Measurements from ENCODE around the gene USP25.
"Not testable (repeated sequence)": the region's sequence is repeated elsewhere in the genome, so short reads cannot be mapped to it uniquely, and the experiment has no call there.

Gene USP25

DNA sequence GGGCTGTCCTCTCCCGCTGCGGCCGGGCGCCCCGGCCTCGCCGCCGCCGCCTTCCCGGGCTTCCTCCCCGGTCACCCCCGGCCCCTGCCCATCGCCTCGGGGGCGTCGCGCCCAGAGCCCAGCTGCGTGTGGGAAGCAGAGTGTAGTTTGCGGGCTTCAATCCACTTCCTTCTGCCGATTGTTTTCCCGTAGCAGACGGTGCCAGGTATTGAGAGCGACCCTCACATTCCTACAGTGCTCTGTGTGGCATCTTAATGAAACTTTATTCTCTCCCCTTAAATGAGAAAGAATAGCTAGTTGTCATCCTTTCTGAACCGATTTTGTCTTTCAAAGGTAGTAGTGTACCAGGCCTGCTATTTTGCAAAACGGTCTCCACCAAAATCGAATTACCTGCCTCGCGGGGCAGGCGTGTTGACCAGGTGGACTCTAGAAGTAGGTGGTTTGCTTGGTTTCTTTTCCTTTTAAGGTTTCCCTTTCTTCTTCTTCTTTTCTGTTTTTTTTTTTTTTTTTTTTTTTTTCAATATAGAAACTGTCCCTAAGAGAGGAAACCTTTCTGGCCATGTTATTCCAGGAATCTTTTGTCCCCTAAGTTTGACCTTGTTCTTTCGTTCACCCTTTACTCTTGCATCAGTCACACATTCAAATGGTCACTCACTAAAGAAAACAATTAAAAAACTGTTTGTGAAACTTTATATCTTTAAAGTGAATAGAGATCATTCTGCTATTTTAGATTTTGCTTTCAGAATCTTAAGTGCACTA lies 881 bp downstream of the USP25 start:
- TF ChIP-seq, protein P1, sequence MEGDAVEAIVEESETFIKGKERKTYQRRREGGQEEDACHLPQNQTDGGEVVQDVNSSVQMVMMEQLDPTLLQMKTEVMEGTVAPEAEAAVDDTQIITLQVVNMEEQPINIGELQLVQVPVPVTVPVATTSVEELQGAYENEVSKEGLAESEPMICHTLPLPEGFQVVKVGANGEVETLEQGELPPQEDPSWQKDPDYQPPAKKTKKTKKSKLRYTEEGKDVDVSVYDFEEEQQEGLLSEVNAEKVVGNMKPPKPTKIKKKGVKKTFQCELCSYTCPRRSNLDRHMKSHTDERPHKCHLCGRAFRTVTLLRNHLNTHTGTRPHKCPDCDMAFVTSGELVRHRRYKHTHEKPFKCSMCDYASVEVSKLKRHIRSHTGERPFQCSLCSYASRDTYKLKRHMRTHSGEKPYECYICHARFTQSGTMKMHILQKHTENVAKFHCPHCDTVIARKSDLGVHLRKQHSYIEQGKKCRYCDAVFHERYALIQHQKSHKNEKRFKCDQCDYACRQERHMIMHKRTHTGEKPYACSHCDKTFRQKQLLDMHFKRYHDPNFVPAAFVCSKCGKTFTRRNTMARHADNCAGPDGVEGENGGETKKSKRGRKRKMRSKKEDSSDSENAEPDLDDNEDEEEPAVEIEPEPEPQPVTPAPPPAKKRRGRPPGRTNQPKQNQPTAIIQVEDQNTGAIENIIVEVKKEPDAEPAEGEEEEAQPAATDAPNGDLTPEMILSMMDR (IDR thresholded peaks at IDR 0.05; ENCODE audit: control insufficient read depth, insufficient read depth, low read depth, low read length, missing control alignments), result no peak
- no peak for DNase-seq (ENCODE audit: low read depth)
- peak overlapping the region; percentile 74 for H3K4me3 ChIP-seq (ENCODE audit: control insufficient read depth, low read depth, low read length)

DNA sequence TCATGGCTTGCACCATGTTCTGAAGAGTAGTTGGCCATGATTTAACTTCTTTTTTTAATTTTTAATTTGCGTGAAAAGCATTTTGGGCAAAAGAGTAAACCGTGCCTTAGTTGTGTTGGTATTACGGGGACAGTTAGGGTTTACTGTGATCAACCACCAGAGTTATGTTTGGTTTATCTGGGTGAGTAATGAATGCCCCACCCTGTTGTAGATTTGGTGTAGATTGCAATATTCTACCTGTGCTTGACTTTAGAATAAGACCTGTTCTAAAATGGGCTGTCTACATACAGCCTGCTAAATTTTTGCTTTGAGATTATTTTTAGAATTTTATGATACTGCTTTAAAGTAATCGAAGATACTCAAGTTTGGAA lies 1.4 kb downstream of the USP25 start:
- H3K4me3 ChIP-seq (ENCODE audit: control insufficient read depth, low read depth, low read length), result peak overlapping the region; percentile 74; the same call in 1 of the 2 replicates
- no peak for DNase-seq (ENCODE audit: low read depth)
- TF ChIP-seq, protein P1 (IDR thresholded peaks at IDR 0.05; ENCODE audit: control insufficient read depth, insufficient read depth, low read depth, low read length, missing control alignments), result no peak

DNA sequence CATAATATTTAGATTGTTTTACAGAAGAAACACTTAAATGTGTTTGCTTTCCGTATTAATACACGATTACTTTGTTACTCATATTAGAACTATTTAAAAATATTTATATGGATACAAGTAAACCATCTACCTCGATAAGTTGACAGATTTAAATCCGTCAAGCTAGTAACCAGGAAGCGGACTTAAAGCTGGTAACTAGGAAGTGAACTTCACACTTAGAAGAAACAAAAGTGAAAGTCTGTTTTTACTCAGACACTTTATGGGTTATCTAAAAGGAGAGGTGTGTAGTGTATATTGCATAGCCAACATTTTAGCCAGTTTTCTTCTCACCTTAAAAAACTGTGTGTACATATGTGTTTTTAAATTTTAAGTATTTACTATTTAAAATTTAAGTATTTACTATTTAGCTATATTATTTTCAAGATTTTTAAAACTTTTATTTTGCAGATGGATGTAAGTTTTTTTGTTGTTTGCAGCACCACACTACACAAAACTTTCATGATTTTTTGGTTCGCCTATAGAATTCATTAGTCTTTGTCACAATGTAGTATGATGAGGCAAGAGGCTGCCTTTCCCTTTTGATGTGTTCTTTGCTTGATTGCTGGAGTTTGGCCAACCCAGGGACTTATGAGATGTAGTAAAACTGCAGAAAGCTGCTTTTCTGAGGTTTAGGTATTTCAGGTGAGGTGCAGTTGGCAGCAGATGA lies 2.7 kb downstream of the USP25 start:
- no peak overlapping the region for H3K4me3 ChIP-seq (ENCODE audit: control insufficient read depth, low read depth, low read length)
- no peak for DNase-seq (ENCODE audit: low read depth)
- TF ChIP-seq, protein P1 (IDR thresholded peaks at IDR 0.05; ENCODE audit: control insufficient read depth, insufficient read depth, low read depth, low read length, missing control alignments), result no peak

DNA sequence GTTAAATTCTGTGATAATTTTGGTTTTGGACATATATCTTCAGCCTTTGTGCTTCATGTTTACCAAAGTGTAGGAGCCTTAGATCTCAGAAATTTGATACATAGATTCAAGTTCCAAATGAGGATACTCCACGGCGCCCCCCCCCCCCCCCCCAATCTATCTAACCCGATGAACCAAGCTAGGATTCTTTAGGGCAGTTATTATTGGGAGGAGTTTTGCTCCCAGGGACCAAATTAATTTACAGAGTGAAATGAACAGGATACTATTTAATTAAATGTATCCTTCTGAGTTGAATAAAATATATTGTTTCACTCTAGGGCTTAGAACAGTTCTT lies 3.2 kb downstream of the USP25 start:
- TF ChIP-seq, protein P1 (IDR thresholded peaks at IDR 0.05; ENCODE audit: control insufficient read depth, insufficient read depth, low read depth, low read length, missing control alignments), result no peak
- no peak for DNase-seq (ENCODE audit: low read depth)
- H3K4me3 ChIP-seq (ENCODE audit: control insufficient read depth, low read depth, low read length), result no peak overlapping the region

DNA sequence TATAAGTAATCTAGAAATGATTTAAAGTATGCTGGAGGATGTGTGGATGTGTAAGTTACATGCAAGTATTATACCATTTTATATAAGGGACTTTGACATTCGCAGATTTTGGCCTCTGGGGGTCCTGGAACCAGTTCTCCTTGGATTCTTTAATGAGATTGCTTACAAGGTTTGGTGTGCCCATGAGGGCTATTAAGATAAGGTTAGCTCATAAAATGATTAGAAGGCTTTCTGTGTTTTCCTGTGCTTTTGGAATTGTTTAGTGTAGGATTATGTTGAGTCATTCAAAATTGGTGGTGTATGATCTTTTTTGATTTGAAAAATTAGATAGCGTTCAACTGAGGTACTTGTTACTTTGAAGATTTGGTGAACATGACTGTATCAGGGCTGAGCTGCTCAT lies 5.6 kb downstream of the USP25 start:
- TF ChIP-seq, protein P1 (IDR thresholded peaks at IDR 0.05; ENCODE audit: control insufficient read depth, insufficient read depth, low read depth, low read length, missing control alignments), result no peak
- DNase-seq (ENCODE audit: low read depth), result no peak
- H3K4me3 ChIP-seq (ENCODE audit: control insufficient read depth, low read depth, low read length), result no peak overlapping the region

DNA sequence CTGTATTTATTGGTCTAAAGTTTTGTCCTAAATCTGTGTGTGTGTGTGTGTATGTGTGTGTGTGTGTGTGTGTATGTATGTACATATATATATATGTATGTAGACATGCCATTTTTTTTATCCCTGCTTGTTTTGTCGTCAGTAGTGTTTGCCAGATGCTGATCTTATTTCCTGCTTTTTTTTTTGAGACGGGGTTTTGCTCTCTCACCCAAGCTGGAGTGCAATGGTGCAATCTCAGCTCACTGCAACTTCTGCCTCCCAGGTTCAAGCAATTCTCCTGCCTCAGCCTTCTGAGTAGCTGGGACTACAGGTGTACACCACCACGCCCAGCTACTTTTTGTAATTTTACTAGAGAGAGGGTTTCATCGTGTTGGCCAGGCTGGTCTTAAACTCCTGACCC lies 6.1 kb downstream of the USP25 start:
- not testable (repeated sequence) for H3K4me3 ChIP-seq (ENCODE audit: control insufficient read depth, low read depth, low read length); DNase-seq (ENCODE audit: low read depth)

DNA sequence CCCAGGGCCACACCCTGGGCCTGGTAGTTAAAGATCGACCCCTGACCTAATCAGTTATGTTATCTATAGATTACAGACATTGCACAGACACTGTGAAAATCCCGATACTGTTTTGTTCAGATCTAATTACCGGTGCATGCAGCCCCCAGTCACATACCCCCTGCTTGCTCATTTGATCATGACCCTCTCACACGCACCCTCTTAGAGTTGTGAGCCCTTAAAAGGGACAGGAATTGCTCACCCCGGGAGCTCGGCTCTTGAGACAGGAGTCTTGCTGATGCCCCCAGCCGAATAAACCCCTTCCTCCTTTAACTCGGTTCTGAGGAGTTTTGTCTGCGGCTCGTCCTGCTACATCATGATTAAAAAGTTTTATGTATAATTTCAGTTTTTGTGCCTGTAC lies 9.0 kb downstream of the USP25 start:
- not testable (repeated sequence) for H3K4me3 ChIP-seq (ENCODE audit: control insufficient read depth, low read depth, low read length); DNase-seq (ENCODE audit: low read depth)

Data from AG09309 (cell line).